NAMALWA (cell line): Measurements from ENCODE around the gene CNTN4.
A peak's percentile ranks its signal among the peaks of the same experiment; 100 is the strongest.
"Not testable (repeated sequence)": the region's sequence is repeated elsewhere in the genome, so short reads cannot be mapped to it uniquely, and the experiment has no call there.

Source experiments
- DNase-seq: peaks from one replicate; pipeline ENCODE4 v3.0.0-alpha.2; 2015; ENCODE audit warnings: low spot score

Gene CNTN4

DNA sequence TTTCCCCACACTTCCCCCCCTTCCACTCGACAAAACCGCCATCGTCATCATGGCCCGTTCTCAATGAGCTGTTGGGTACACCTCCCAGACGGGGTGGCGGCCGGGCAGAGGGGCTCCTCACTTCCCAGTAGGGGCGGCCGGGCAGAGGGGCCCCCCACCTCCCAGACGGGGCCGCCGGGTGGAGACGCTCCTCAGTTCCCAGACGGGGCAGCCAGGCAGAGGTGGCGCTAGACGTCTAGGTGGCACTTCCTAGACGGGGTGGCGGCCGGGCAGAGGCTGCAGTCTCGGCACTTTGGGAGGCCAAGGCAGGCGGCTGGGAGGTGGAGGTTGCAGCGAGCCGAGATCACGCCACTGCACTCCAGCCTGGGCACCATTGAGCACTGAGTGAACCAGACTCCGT, 818.0 kb downstream of the CNTN4 start:
- not testable (repeated sequence) for DNase-seq

DNA sequence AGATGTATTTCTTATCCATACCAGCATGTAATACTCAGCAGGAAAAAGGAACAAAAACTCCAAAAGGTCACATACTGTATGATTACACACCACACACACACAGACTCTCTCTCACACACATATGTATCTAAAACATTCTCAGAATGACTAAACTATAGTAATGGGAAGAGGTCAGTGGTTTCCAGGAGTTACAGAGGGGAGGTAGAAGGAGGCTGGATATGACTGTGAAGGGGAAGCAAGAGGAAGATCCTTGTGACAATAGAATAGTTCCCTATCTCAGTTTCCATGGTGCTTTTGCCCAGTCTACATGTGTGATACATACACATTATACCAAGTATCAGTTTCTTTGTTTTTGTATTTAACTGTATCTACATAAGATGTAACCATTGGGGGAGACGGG, 821.4 kb downstream of the CNTN4 start:
- DNase-seq, result no peak

DNA sequence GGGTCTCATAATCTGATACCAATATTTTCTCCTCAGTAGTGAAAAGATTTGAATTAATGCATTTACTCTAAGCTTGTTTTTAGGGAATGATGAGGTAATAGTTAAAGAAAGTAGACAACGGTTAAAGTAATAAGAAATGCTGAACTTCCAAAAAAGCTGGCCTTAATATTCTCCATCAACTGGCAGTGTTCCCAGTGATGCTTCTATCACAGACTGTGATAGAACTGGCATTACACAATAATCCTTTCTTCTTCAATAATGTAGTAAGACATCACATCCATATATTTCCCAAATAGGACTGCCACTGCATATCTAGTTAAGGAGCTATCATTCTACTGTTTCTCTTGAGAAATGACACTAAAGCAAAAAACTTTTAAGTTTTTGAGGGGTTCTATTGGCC, 822.8 kb downstream of the CNTN4 start:
- no peak for DNase-seq

- DNase-seq, result peak; percentile 55
Measured at GRCh38 chr3:2921903-2922302, 823.2 kb downstream of the CNTN4 start.

DNA sequence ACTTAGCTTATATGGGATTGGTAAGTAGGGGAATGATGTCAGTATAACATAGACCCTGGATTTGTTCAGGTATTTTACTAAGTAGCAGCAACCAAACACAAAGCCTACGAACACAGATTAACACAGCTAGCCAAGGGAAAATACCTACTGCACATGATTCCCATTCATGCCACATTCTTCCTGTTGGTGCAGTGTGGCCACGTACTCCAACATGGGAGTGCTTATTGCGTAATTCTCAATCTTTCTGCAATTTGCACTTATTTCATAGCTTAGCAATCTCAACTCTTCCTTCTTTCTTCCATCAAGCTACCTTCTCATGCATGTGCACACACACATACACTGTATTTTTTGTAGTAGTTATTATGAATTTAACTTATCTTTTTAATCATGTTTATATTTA, 824.7 kb downstream of the CNTN4 start:
- no peak for DNase-seq

- DNase-seq, result peak; percentile 9
Measured at GRCh38 chr3:2927259-2927658, 828.6 kb downstream of the CNTN4 start.

- DNase-seq, result no peak
Measured at GRCh38 chr3:2929574-2929973, 830.9 kb downstream of the CNTN4 start.

- DNase-seq, result no peak
Measured at GRCh38 chr3:2931265-2931664, 832.6 kb downstream of the CNTN4 start.

DNA sequence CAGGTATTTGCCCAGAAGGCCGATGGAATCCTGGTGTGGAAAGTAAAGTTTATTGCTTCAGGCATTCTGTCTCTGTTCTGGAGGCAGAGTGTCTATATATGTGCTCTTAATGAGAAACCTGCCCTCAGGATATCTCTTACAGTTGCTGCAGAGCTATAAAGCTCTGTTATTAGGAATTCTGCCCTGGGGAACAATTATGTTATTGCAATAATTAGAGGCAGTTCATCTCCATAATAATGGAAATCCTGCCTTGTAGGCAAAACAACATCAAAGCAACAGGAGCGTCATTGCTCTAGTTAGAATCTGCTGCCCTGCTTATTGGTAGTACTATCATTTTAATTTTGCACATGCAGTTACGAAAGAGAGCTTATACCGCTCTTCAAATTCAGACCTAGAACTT, 835.9 kb downstream of the CNTN4 start:
- DNase-seq, result no peak

DNA sequence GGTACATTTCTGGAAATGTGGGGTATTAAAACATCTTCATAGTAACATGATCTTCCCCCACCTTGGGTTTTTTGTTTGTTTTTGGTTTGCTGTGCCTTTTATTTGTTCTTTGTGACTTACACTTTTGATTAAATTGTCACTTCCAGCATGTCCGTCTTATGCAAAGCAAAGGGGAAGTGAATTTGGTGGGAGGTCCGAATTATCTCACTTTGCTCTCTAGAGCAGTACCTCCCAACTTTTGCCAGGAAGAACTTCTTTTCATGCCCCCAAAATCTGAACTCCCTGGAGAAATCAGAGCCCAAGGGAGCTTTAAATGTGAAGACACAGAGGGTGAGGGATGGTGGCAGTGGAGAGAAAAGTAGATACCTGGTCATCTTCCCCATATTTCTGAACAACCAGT, 838.4 kb downstream of the CNTN4 start:
- no peak for DNase-seq

GRCh38 chr3:2937592-2937991, 838.9 kb downstream of the CNTN4 start:
- DNase-seq, result no peak

GRCh38 chr3:2938711-2939110, 840.0 kb downstream of the CNTN4 start:
- no peak for DNase-seq

- no peak for DNase-seq
Measured at GRCh38 chr3:2940062-2940461, 841.4 kb downstream of the CNTN4 start.

DNA sequence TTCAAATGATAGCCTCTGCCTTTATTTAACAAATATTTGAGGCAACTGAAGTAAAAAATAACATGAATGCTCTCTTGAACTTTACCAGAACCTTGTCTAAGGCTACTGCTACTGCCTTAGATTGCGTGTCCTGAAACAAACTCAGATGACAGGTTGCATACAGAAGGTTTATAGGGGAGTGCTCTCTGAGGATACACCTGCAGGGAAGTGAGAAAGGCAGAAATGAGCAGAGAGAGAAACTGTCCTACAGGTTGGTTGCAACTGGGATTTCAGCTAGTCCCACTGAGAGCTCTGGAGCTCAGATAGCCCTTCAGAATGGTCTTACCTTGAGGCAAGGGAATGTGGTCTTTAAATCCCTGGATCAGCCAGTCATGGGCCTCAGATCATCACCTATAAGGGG, 846.0 kb downstream of the CNTN4 start:
- no peak for DNase-seq

DNA sequence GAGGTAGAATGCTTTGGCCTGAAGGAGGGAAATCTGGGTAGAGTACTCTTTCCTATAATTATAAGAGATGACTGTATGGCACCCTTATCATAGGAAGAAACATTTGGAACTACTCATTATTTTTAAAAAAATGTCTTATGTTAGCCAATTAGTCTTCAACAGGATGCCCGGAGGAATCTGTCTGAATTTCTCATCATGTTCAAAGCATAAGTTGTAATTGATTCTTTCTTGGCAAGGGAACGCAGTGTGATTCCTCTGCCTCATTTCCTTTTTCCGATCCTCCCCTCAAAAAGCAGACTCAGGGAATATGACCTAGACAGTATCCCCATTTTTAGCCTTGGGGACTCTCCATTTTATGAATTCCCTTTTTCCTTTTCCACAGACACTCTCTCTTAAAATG, 846.5 kb downstream of the CNTN4 start:
- no peak for DNase-seq

GRCh38 chr3:2947536-2947935, 848.9 kb downstream of the CNTN4 start:
- DNase-seq, result no peak

GRCh38 chr3:2948882-2949281, 850.2 kb downstream of the CNTN4 start:
- DNase-seq, result no peak

DNA sequence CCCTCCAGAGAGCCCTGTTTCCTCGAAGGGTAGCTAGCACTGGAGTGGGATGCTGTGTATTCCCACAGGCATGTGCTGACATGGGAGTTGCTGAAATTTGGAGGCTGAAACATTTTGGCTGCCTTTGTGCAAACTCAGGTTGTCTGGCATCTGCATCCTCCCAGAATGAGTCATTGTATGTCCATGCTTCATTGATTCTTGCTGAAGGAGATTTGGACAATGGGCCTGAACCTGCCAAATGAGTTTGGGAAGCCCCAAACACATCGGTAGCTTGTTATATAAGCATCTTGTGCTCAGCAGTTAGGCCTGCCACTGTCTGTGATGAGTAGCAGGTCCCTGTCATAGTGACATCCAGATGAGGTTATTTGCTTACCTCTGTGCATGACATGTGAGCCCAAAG, 851.5 kb downstream of the CNTN4 start:
- DNase-seq, result no peak

DNA sequence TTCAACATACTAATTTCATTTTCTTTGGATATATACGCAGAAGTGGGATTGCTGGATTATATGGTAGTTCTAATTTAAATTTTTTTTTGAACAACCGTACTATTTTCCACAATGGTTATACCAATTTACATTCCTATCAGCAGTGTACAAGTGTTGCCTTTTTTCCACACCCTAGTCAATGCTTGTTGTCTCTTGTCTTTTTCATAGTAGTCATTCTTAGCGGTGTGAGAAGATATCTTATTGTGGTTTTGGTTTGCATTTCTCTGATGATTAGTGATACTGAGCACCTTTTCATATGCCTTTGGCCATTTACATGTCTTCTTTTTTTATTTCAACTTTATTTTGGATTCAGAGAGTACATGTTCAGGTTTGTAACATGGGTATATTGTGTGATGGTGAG, 858.4 kb downstream of the CNTN4 start:
- DNase-seq, result no peak

GRCh38 chr3:2958551-2958950, 859.9 kb downstream of the CNTN4 start:
- DNase-seq, result no peak

- DNase-seq, result no peak
Measured at GRCh38 chr3:2961576-2961975, 862.9 kb downstream of the CNTN4 start.

- DNase-seq, result no peak
Measured at GRCh38 chr3:2967871-2968270, 869.2 kb downstream of the CNTN4 start.

DNA sequence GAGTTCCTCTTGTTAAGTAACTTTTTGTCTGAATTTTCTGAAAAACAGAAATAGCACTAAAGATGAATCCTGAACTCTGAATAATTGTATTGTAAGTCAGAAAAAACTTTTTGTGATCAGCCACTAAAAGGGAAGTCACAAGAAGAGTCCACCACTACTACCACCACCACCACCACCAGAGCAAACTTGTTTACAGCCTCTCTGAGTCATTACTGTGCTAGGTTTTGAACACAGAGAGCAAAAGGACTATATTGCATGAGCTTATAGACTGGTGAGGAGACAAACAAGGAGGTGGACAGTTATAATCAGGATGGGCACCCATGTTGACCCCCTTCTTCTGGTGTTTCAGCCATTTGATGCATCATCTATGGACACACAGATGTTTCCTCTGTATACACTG, 869.8 kb downstream of the CNTN4 start:
- no peak for DNase-seq

- DNase-seq, result no peak
Measured at GRCh38 chr3:2976212-2976611, 877.5 kb downstream of the CNTN4 start.

- no peak for DNase-seq
Measured at GRCh38 chr3:2976796-2977195, 878.1 kb downstream of the CNTN4 start.
